IPS-20b (cell line): ENCODE results near the gene CANT1.

ENCODE experiments used
- H3K27ac ChIP-seq: one replicate; pipeline ENCODE4 v1.5.1; 2013; ENCODE audit warnings: low read length
- H3K27me3 ChIP-seq: 2 replicates; pipeline ENCODE4 v1.6.1; 2013; ENCODE audit warnings: mild to moderate bottlenecking, low read length, inconsistent platforms; ENCODE audit not compliant: insufficient read depth
- H3K36me3 ChIP-seq: 2 replicates; pipeline ENCODE4 v1.6.1; 2013; ENCODE audit warnings: low read depth, mild to moderate bottlenecking, inconsistent platforms, low read length, moderate library complexity; ENCODE audit not compliant: insufficient read depth
- H3K4me1 ChIP-seq: 2 replicates; pipeline ENCODE4 v1.6.1; 2013; ENCODE audit warnings: mild to moderate bottlenecking, control low read depth, inconsistent platforms, low read length, moderate library complexity; ENCODE audit not compliant: insufficient read depth
- H3K4me3 ChIP-seq: 2 replicates; pipeline ENCODE4 v1.5.1; 2013; ENCODE audit warnings: mild to moderate bottlenecking, low read length, inconsistent platforms
- H3K9ac ChIP-seq: 2 replicates; pipeline ENCODE4 v1.6.1; 2013; ENCODE audit warnings: low read depth, mild to moderate bottlenecking, inconsistent platforms, low read length, moderate library complexity
- H3K9me3 ChIP-seq: 2 replicates; pipeline ENCODE4 v1.6.1; 2013; ENCODE audit warnings: mild to moderate bottlenecking, low read depth, low read length, inconsistent platforms; ENCODE audit not compliant: insufficient read depth

CANT1 gene

DNA sequence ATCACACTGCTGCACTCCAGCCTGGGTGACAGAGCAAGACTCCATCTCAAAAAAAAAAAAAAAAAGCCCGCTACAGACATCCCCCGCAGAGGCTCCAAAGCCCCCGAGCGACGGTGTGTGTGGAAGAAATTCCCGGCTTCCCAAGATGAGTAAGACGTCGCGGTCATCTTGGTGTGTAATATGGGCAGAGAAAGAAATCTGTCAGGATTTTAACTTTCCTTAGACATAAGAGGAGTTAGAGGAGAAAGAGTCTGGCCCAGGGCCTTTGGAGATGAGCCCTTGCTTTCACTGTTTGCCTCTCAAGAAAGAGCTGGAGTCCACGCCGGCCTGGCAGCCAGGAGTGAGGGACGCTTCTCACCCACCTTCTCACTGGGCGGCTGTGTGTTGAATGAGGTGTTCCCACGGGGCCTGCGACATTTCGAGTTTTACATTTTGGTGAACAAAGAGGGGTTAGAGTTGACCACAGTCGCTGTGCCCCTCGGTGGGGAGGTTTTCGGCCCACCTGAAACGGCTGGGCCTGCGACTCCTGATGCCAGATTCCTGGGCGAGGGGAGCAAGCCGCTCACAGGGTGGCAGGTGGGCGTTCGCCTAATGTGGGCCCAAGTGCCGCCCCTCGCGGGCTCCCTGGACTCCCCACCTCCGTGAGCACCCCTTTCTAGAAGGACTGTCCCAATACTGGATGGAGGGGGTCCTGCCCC, 32.3 kb upstream of the CANT1 start:
- Histone ChIP-seq H3K27ac (no peak overlapping the region), H3K27me3 (peaks cover 17% of the 10 kb centered on the region), H3K9me3 (no peaks in the 10 kb centered on the region), H3K4me1 (no peaks in the 10 kb centered on the region; the same call in 1 of the 2 replicates), H3K9ac (no peak overlapping the region), H3K4me3 (no peak overlapping the region), H3K36me3 (no peaks in the 10 kb centered on the region)

DNA sequence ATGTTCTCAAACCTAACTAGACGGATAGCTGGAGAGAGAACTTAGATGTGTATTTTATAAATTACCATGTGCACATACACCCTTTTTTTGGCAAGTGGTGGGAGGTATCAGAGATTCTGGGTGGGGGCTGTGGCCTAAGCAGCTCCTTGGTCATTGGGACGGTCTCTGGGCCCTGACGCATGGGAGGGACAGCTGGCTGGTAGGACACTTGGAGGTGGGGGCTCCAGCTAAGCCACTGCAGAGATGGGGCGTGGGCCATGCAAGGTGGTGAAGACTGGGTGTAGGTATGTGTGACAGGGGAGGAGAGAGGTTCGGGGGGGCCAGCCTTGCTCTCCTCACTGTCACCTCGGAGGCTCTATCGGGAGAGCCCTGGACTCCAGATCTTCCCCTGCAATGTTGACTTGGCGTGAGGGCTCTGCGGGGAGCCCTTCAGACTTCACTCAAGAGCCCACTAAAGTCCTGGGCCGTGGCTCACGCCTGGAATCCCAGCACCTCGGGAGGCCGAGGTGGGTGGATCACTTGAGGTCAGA, 31.5 kb upstream of the CANT1 start:
- H3K4me3 ChIP-seq, result no peak overlapping the region
- no peak overlapping the region for H3K9ac ChIP-seq
- H3K9me3 ChIP-seq, result no peaks in the 10 kb centered on the region
- H3K27me3 ChIP-seq, result peaks cover 17% of the 10 kb centered on the region
- no peaks in the 10 kb centered on the region for H3K36me3 ChIP-seq
- H3K27ac ChIP-seq, result no peak overlapping the region
- H3K4me1 ChIP-seq, result no peaks in the 10 kb centered on the region; the same call in 1 of the 2 replicates

DNA sequence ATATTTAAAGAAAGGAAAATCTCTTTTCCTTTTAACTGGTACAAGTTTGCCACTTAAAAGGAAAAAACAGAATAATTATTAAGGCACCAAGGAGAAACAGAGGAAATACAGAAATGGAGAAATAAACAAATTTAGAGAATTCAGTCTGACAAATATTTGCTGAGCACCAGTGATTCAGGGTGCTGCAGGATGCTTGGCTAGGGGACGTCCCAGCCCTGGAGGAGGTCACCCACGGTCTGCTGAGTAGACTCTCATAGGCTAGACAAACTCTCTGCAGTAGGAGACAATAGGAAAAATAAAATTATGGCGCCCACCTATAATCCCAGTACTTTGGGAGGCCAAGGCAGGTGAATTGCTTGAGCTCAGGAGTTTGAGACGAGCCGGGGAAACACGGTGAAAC, 30.3 kb upstream of the CANT1 start:
- Histone ChIP-seq H3K9ac (no peak overlapping the region), H3K36me3 (no peaks in the 10 kb centered on the region), H3K9me3 (no peaks in the 10 kb centered on the region), H3K4me3 (no peak overlapping the region), H3K27ac (no peak overlapping the region), H3K27me3 (peaks cover 8% of the 10 kb centered on the region; the same call in 1 of the 2 replicates), H3K4me1 (no peaks in the 10 kb centered on the region)

GRCh38 chr17:79039171-79039570, 29.6 kb upstream of the CANT1 start:
- no peak overlapping the region for H3K9ac ChIP-seq
- H3K27me3 ChIP-seq, result peaks cover 1% of the 10 kb centered on the region; the same call in 1 of the 2 replicates
- H3K36me3 ChIP-seq, result no peaks in the 10 kb centered on the region
- no peaks in the 10 kb centered on the region for H3K9me3 ChIP-seq
- H3K4me3 ChIP-seq, result no peak overlapping the region
- no peak overlapping the region for H3K27ac ChIP-seq
- H3K4me1 ChIP-seq, result no peaks in the 10 kb centered on the region; the same call in 1 of the 2 replicates

- no peak overlapping the region for H3K9ac ChIP-seq
- no peak overlapping the region for H3K27ac ChIP-seq
- H3K4me3 ChIP-seq, result no peak overlapping the region
- H3K27me3 ChIP-seq, result no peaks in the 10 kb centered on the region; the same call in 1 of the 2 replicates
- H3K36me3 ChIP-seq, result no peaks in the 10 kb centered on the region
- H3K9me3 ChIP-seq, result no peaks in the 10 kb centered on the region
- no peaks in the 10 kb centered on the region; the same call in 1 of the 2 replicates for H3K4me1 ChIP-seq
Observed at GRCh38 chr17:79038545-79039135, 29.1 kb upstream of the CANT1 start.

- peaks cover 5% of the 10 kb centered on the region; the same call in 1 of the 2 replicates for H3K27me3 ChIP-seq
- no peak overlapping the region for H3K27ac ChIP-seq
- no peak overlapping the region for H3K4me3 ChIP-seq
- H3K4me1 ChIP-seq, result no peaks in the 10 kb centered on the region; the same call in 1 of the 2 replicates
- no peaks in the 10 kb centered on the region for H3K36me3 ChIP-seq
- no peak overlapping the region for H3K9ac ChIP-seq
- no peaks in the 10 kb centered on the region for H3K9me3 ChIP-seq
Observed at GRCh38 chr17:79036596-79036995, 27.0 kb upstream of the CANT1 start.

DNA sequence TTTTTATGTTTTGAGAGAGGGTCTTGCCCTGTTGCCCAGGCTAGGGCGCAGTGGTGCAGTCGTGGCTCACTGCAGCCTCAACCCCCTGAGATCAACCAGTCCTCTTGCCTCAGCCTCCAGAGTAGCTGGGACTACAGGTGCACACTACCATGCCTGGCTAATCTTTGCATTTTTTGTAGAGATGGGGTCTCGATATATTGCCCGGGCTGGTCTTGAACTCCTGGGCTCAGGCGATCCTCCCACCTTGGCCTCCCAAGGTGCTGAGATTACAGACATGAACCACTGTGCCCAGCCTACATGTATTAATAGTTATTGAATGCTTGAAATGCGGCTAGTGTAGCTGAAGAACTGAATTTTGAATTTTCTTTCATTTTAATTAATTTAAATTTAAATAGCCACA, 26.6 kb upstream of the CANT1 start:
- H3K27me3 ChIP-seq, result peaks cover 5% of the 10 kb centered on the region; the same call in 1 of the 2 replicates
- no peak overlapping the region for H3K27ac ChIP-seq
- no peak overlapping the region for H3K9ac ChIP-seq

DNA sequence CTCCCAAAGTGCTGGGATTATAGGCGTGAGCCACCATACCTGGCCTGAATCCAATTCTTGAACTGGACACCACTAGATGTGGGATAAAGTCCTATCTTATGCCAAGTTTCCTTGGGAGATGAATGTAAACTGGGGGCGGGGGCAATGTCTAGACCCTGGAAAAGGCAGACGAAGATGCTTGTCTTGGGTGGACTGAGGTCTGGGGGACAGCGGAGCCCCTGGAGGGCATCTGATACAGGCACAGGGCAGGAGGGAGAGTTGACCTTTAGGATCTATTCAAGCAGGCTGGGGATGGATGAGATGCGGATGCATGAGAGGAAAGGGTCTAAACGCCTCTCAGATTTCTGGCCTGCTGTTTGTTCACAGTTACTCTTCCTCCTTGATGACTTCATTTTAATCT, 26.1 kb upstream of the CANT1 start:
- H3K4me3 ChIP-seq, result no peak overlapping the region

More for the DNA sequence above, 26.6 kb upstream of the CANT1 start:
- no peaks in the 10 kb centered on the region for H3K9me3 ChIP-seq
- H3K4me3 ChIP-seq, result no peak overlapping the region
- no peaks in the 10 kb centered on the region for H3K36me3 ChIP-seq
- H3K4me1 ChIP-seq, result no peaks in the 10 kb centered on the region; the same call in 1 of the 2 replicates

GRCh38 chr17:79034931-79035485, 25.4 kb upstream of the CANT1 start:
- Histone ChIP-seq H3K9ac (no peak overlapping the region), H3K27ac (no peak overlapping the region), H3K4me1 (no peaks in the 10 kb centered on the region; the same call in 1 of the 2 replicates), H3K27me3 (peaks cover 5% of the 10 kb centered on the region), H3K4me3 (no peak overlapping the region), H3K36me3 (no peaks in the 10 kb centered on the region), H3K9me3 (no peaks in the 10 kb centered on the region)

More for the DNA sequence above, 26.1 kb upstream of the CANT1 start:
- Histone ChIP-seq H3K9ac (no peak overlapping the region), H3K27ac (no peak overlapping the region), H3K9me3 (no peaks in the 10 kb centered on the region), H3K4me1 (no peaks in the 10 kb centered on the region; the same call in 1 of the 2 replicates), H3K27me3 (peaks cover 5% of the 10 kb centered on the region; the same call in 1 of the 2 replicates), H3K36me3 (no peaks in the 10 kb centered on the region)

GRCh38 chr17:79033741-79034501, 24.4 kb upstream of the CANT1 start:
- H3K27ac ChIP-seq, result no peak overlapping the region
- peaks cover 16% of the 10 kb centered on the region for H3K27me3 ChIP-seq
- H3K9ac ChIP-seq, result no peak overlapping the region
- H3K9me3 ChIP-seq, result no peaks in the 10 kb centered on the region
- H3K4me1 ChIP-seq, result no peaks in the 10 kb centered on the region; the same call in 1 of the 2 replicates
- no peaks in the 10 kb centered on the region for H3K36me3 ChIP-seq
- no peak overlapping the region for H3K4me3 ChIP-seq

GRCh38 chr17:79033046-79033616, 23.6 kb upstream of the CANT1 start:
- H3K4me3 ChIP-seq, result no peak overlapping the region
- H3K9me3 ChIP-seq, result no peaks in the 10 kb centered on the region
- H3K27ac ChIP-seq, result no peak overlapping the region
- H3K27me3 ChIP-seq, result peaks cover 24% of the 10 kb centered on the region
- no peaks in the 10 kb centered on the region; the same call in 1 of the 2 replicates for H3K4me1 ChIP-seq
- H3K9ac ChIP-seq, result no peak overlapping the region
- no peaks in the 10 kb centered on the region for H3K36me3 ChIP-seq
